A549 (cell line): ENCODE measurements around the gene GSTA1. TPM values are rescaled to one million over a fixed set of nuclear protein-coding genes. Genes with fewer than 3 reads are reported as not detected.
"Not testable (repeated sequence)": the region's sequence is repeated elsewhere in the genome, so short reads cannot be mapped to it uniquely, and the experiment has no call there.

Experiments
- ATAC-seq, 2 experiments: fragments of 200-7000 bp in 1 of 2; fragments of >200 bp in 1 of 2; cut with Nextera tagmentation in 1 of 2; cut with Tn5 transposase in 1 of 2; 3 replicates each; pipeline versions ENCODE4 v1.8.0 to v1.9.1; 2018 to 2020; ENCODE audit warnings: mild to moderate bottlenecking in 1 of 2, moderate library complexity in 1 of 2
- CTCF ChIA-PET: fragments of 300-600 bp; sonication (Branson Sonifier 250); formaldehyde crosslinking; extraction: SDS; loops from one replicate; lab custom pipeline; 2021; ENCODE audit warnings: antibody characterized with exemption, inconsistent platforms; lab: Yijun Ruan, JAX
- POLR2A ChIA-PET: fragments of 350-600 bp; formaldehyde crosslinking; extraction: SDS; loops from one replicate; lab custom pipeline; 2021; ENCODE audit warnings: antibody characterized with exemption, inconsistent platforms; lab: Yijun Ruan, JAX
- DNase-seq, 2 experiments: peaks; one replicate each; pipeline versions ENCODE4 v3.0.0 to v3.0.0-alpha.2; 2011 to 2016; ENCODE audit warnings: low read depth in 1 of 2, low spot score in 1 of 2
- FAIRE-seq: peaks from 2 replicates; lab custom pipeline; 2011; peaks lifted over from hg19 to GRCh38; lab: Jason Lieb, UNC
- H3K27ac ChIP-seq, 2 experiments: fragments of >200 bp; sonication (Bioruptor Twin); formaldehyde crosslinking; 3 replicates each; pipeline ENCODE4 v1.5.1; 2016 to 2017
- H3K4me1 ChIP-seq: fragments of >200 bp; sonication (Bioruptor Twin); formaldehyde crosslinking; 3 replicates; pipeline ENCODE4 v1.6.1; 2016
- H3K4me2 ChIP-seq: fragments of >200 bp; sonication (Bioruptor Twin); formaldehyde crosslinking; 3 replicates; pipeline ENCODE4 v1.6.1; 2016
- H3K4me3 ChIP-seq: fragments of >200 bp; sonication (Bioruptor Twin); formaldehyde crosslinking; 3 replicates; pipeline ENCODE4 v1.5.1; 2016
- H3K9me3 ChIP-seq: fragments of >200 bp; sonication (Bioruptor Twin); formaldehyde crosslinking; 3 replicates; pipeline ENCODE4 v1.6.1; 2016
- CHD2 ChIP-seq: fragments of 150-350 bp; IDR thresholded peaks from 2 replicates; pipeline ENCODE4 v1.6.1; 2014; ENCODE audit warnings: low read length; ENCODE audit not compliant: partially characterized antibody
- CTCF ChIP-seq: fragments of >200 bp; sonication (Bioruptor Twin); formaldehyde crosslinking; IDR thresholded peaks from 3 replicates; pipeline ENCODE4 v1.5.1; 2016
- EHF ChIP-seq: fragments of 250-450 bp; sonication (Bioruptor Pico); IDR thresholded peaks from 2 replicates; pipeline ENCODE4 v1.5.0; 2020; ENCODE audit warnings: mild to moderate bottlenecking
- JUNB ChIP-seq: fragments of >200 bp; sonication (Bioruptor Twin); formaldehyde crosslinking; IDR thresholded peaks from 2 replicates; pipeline ENCODE4 v1.6.1; 2016
- MAFK ChIP-seq: fragments of 450-650 bp; IDR thresholded peaks from 2 replicates; pipeline ENCODE4 v1.6.1; 2014; ENCODE audit not compliant: partially characterized antibody
- NPAS2 ChIP-seq: fragments of 250-450 bp; sonication (Bioruptor Pico); IDR thresholded peaks from 2 replicates; pipeline ENCODE4 v1.8.0; 2022; ENCODE audit warnings: mild to moderate bottlenecking, moderate library complexity, borderline replicate concordance
- NR3C1 ChIP-seq: fragments of >200 bp; sonication (Bioruptor Twin); formaldehyde crosslinking; IDR thresholded peaks from 3 replicates; pipeline ENCODE4 v1.6.1; 2017
- RNF2 ChIP-seq: fragments of 200-600 bp; sonication (generic); IDR thresholded peaks from 2 replicates; pipeline ENCODE4 v1.6.1; 2016; ENCODE audit warnings: low read depth, mild to moderate bottlenecking, antibody characterized with exemption, moderate library complexity, borderline replicate concordance
- ZC3H11A ChIP-seq: fragments of 450-650 bp; IDR thresholded peaks from 2 replicates; pipeline ENCODE4 v1.6.1; 2014; ENCODE audit warnings: antibody characterized with exemption, mild to moderate bottlenecking
- ZSCAN20 ChIP-seq: fragments of 250-450 bp; sonication (Bioruptor Pico); IDR thresholded peaks from 2 replicates; pipeline ENCODE4 v1.8.0; 2022; ENCODE audit warnings: mild to moderate bottlenecking, moderate library complexity
- WGBS: methylation state at CpG from one replicate; pipeline ENCODE4 v1.1.6; 2017; ENCODE audit errors: missing lambda C conversion rate; 5-methylcytosine and 5-hydroxymethylcytosine counted together
- polyA plus RNA-seq, 4 experiments: library from polyadenylated mRNA; depleted of rRNA in 3 of 4; stranded (reverse); fragments of >200 nt; fragmentation: RNase III in 1 of 4; extraction: RNeasy Plus Mini Kit Qiagen cat#74134 plus additional on column Dnase treatment in 1 of 4; gene quantifications; 2 replicates in 3 of 4; 3 replicates in 1 of 4; pipeline ENCODE4 v1.2.3, GENCODE V29; 2011 to 2017
- TF ChIP-seq, protein P1 (sequence below): fragments of 450-650 bp; IDR thresholded peaks from 2 replicates; pipeline ENCODE4 v1.6.1; 2014; ENCODE audit warnings: antibody characterized with exemption
- TF ChIP-seq, protein P2 (sequence below): IDR thresholded peaks from 2 replicates; pipeline ENCODE4 v1.6.1; 2012

GSTA1 gene
- polyA plus RNA-seq, 2 of the 4 experiments (the other 2 are of a cell fraction): 0.93 TPM; not detected in 1

DNA sequence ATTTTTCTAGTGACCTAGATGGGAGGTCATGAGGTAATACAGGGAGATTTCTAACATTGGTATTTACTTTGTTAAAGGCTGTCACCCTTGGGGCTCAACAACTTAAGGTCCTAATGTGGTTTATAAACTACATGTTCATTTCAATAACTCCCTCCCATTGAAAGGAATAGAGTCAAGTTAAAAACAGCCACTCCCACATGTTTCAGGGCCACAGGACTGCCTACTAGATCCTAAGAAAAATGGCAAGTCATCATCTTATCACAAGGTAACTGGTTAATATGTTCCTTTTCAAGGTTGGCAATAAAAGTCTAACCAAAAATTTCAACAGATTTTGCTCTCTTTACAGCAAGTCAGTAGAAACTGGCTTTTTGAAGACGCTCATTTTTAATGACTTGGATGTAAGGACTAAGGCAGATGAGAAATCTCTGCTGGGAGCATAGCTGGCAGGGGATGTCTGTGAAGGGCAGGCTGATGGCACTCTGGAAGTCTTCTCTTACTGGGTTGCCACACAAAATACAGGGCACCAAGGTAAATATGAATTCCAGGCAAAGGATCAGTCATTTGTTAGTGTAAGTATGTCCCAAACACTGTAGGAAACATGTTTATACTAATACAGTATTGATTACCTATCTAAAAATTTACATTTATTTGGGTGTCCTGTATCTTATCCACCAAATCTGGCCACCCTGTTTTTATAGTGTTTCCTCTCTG, 23.6 kb upstream of the GSTA1 start:
- H3K4me1 ChIP-seq, ATAC-seq, CTCF ChIA-PET, POLR2A ChIA-PET, H3K4me2 ChIP-seq, H3K27ac ChIP-seq, H3K9me3 ChIP-seq, FAIRE-seq, DNase-seq, H3K4me3 ChIP-seq: not testable (repeated sequence)
- 100% methylated on average over 1 of the region's 1 CpG for WGBS

DNA sequence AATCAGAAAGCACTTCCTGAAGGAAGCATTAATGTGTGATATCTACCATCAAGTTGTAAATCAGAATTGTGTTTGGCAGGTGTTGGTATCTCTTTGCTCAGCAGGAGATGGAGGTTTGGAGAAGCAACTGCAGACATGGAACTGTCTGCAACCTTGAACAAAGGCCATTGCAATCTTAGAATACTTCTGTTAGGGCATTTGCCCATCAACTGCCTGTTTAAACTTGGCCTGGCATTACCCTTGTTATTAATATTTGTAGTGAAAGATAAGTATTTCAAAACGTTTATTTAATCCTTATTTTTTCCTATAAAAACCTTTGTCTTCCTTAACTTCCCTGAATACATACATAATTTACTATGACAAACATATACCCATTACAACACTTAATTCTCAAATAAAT, 22.9 kb upstream of the GSTA1 start:
- 3% methylated on average over 1 of the region's 1 CpG for WGBS
- H3K4me2 ChIP-seq: no peak overlapping the region
- FAIRE-seq (no peak), DNase-seq (no peak), ATAC-seq (no peak)
- TF ChIP-seq CHD2: no peak
- no peaks in the 10 kb centered on the region for H3K4me1 ChIP-seq
- H3K27ac ChIP-seq: no peak overlapping the region
- no peak overlapping the region for H3K4me3 ChIP-seq
- CTCF ChIA-PET: no interaction called here
- H3K9me3 ChIP-seq: no peaks in the 10 kb centered on the region
- POLR2A ChIA-PET: no interaction called here

DNA sequence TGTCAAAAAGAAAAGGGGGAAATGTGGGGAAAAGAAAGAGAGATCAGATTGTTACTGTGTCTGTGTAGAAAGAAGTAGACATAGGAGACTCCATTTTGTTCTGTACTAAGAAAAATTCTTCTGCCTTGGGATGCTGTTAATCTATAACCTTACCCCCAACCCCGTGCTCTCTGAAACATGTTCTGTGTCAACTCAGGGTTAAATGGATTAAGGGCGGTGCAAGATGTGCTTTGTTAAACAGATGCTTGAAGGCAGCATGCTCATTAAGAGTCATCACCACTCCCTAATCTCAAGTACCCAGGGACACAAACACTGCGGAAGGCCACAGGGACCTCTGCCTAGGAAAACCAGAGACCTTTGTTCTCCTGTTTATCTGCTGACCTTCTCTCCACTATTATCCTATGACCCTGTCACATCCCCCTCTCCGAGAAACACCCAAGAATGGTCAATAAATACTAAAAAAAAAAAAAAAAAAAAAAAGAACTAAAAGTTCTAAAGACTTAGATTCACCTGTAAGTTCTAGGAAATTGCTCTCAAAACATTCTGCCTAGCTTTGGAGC, 22.4 kb upstream of the GSTA1 start:
- ATAC-seq, H3K9me3 ChIP-seq, DNase-seq, CTCF ChIA-PET, POLR2A ChIA-PET, H3K4me3 ChIP-seq, H3K4me1 ChIP-seq, H3K27ac ChIP-seq, FAIRE-seq, H3K4me2 ChIP-seq: not testable (repeated sequence)
- WGBS: 51% methylated on average over 4 of the region's 4 CpGs

GRCh38 chr6:52825270-52825793, 21.7 kb upstream of the GSTA1 start:
- H3K4me2 ChIP-seq, ATAC-seq, DNase-seq, H3K4me3 ChIP-seq, POLR2A ChIA-PET, H3K27ac ChIP-seq, CTCF ChIA-PET, FAIRE-seq, H3K4me1 ChIP-seq, H3K9me3 ChIP-seq: not testable (repeated sequence)
- no CpG with 5 or more reads among the region's 25 CpGs for WGBS

DNA sequence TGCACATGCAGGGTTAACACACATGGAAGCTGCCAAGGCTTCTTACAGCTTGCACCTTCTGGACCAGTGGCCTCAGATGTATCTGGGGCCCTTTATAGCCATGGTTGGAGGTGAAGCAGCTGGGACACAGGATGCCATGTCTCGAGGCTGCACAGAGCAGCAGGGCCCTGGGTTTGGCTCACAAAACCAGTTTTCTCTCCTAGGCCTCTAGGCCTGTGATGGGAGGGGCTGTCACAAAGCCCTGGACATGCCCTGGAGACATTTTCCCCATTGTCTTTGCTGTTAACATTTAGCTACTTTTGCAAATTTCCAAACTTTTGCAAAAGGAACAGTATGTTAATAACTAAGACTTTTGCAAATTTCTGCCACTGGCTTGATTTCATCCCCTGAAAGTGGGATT, 18.2 kb upstream of the GSTA1 start:
- POLR2A ChIA-PET: no interaction called here
- no peak overlapping the region for H3K27ac ChIP-seq
- no peaks in the 10 kb centered on the region for H3K4me1 ChIP-seq
- no peak overlapping the region for H3K4me2 ChIP-seq
- H3K4me3 ChIP-seq: no peak overlapping the region
- TF ChIP-seq NR3C1 (no peak), CTCF (no peak), MAFK (no peak), JUNB (no peak), EHF (no peak), NPAS2 (no peak), RNF2 (no peak), ZSCAN20 (no peak), ZC3H11A (no peak)
- TF ChIP-seq, protein P1, sequence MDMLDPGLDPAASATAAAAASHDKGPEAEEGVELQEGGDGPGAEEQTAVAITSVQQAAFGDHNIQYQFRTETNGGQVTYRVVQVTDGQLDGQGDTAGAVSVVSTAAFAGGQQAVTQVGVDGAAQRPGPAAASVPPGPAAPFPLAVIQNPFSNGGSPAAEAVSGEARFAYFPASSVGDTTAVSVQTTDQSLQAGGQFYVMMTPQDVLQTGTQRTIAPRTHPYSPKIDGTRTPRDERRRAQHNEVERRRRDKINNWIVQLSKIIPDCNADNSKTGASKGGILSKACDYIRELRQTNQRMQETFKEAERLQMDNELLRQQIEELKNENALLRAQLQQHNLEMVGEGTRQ: no peak
- TF ChIP-seq, protein P2, sequence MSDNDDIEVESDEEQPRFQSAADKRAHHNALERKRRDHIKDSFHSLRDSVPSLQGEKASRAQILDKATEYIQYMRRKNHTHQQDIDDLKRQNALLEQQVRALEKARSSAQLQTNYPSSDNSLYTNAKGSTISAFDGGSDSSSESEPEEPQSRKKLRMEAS: no peak
- CTCF ChIA-PET: no interaction called here
- WGBS: 50% methylated on average over 1 of the region's 1 CpG
- no peak for ATAC-seq
- no peak for FAIRE-seq
- no peaks in the 10 kb centered on the region for H3K9me3 ChIP-seq
- DNase-seq: no peak
